GM12878 (cell line): ENCODE measurements around the gene FIGNL2.

Source experiments
- HDAC6 ChIP-seq: fragments of 200-600 bp; sonication (generic); IDR thresholded peaks from one replicate; pipeline ENCODE4 v1.8.0; 2017; ENCODE audit warnings: antibody characterized with exemption; ENCODE audit not compliant: unreplicated experiment
- POLR2A ChIP-seq: IDR thresholded peaks from 2 replicates; pipeline ENCODE4 v1.6.1; 2011; ENCODE audit warnings: low read depth, mild to moderate bottlenecking, low read length
- SREBF1 ChIP-seq: IDR thresholded peaks from 2 replicates; pipeline ENCODE4 v1.6.1; 2012; ENCODE audit warnings: mild to moderate bottlenecking, low read length
- TF ChIP-seq, protein P1 (sequence below): IDR thresholded peaks from 2 replicates; pipeline ENCODE4 v1.6.1; 2011; ENCODE audit warnings: borderline replicate concordance, low read depth, mild to moderate bottlenecking, moderate library complexity, mixed read lengths, low read length; ENCODE audit not compliant: insufficient read depth; ENCODE audit errors: extremely low read length

GRCh38 chr12:51793201-51793600 is 55.3 kb downstream of the FIGNL2 start:
- TF ChIP-seq POLR2A (no peak), SREBF1 (no peak), HDAC6 (no peak)
- TF ChIP-seq, protein P1, sequence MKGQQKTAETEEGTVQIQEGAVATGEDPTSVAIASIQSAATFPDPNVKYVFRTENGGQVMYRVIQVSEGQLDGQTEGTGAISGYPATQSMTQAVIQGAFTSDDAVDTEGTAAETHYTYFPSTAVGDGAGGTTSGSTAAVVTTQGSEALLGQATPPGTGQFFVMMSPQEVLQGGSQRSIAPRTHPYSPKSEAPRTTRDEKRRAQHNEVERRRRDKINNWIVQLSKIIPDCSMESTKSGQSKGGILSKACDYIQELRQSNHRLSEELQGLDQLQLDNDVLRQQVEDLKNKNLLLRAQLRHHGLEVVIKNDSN, result no peak
